ENCODE measurements around the gene B3GALNT2. TPM values are rescaled to one million over a fixed set of nuclear protein-coding genes. Genes with fewer than 3 reads are reported as not detected.

The B3GALNT2 gene
- total and polyA plus RNA-seq, 5 donors from 2014 or later = 1.5 to 6.6 (median 4.8) TPM

- Histone ChIP-seq H3K27me3 (ENCODE audit: control insufficient read depth, insufficient read depth, low read length) (no peaks in the 10 kb centered on the region), H3K9me3 (ENCODE audit: control insufficient read depth in 2 of 2, low read length in 2 of 2) (no peaks in the 10 kb centered on the region), H3K27ac (ENCODE audit: insufficient read depth, low read length, poor library complexity, severe bottlenecking) (no peak overlapping the region), H3K36me3 (ENCODE audit: control insufficient read depth, insufficient read depth, low read length) (no peaks in the 10 kb centered on the region), H3K4me1 (ENCODE audit: control insufficient read depth, insufficient read depth, low read length, poor library complexity, severe bottlenecking) (no peaks in the 10 kb centered on the region), H3K4me3 (ENCODE audit: low read depth, low read length) (no peak overlapping the region)
- ATAC-seq (ENCODE audit: low read depth in 2 of 2) = no peak
- Mint-ChIP-seq H3K4me3 (no peak overlapping the region), H3K4me1 (no peaks in the 10 kb centered on the region), H3K27ac (no peak overlapping the region), H3K36me3 (no peaks in the 10 kb centered on the region), H3K9me3 (peaks cover 0 to 1% (median 0%) of the 10 kb centered on the region in 7 donors), H3K27me3 (peaks cover 5% of the 10 kb centered on the region)
- no peak for DNase-seq
Observed at GRCh38 chr1:235533476-235534168, 29.4 kb upstream of the B3GALNT2 start.

- Histone ChIP-seq H3K27ac (ENCODE audit: insufficient read depth, low read length, poor library complexity, severe bottlenecking) (no peak overlapping the region), H3K27me3 (ENCODE audit: control insufficient read depth, insufficient read depth, low read length) (no peaks in the 10 kb centered on the region), H3K4me3 (ENCODE audit: low read depth, low read length) (no peak overlapping the region), H3K36me3 (ENCODE audit: control insufficient read depth, insufficient read depth, low read length) (no peaks in the 10 kb centered on the region), H3K4me1 (ENCODE audit: control insufficient read depth, insufficient read depth, low read length, poor library complexity, severe bottlenecking) (no peaks in the 10 kb centered on the region), H3K9me3 (ENCODE audit: control insufficient read depth in 2 of 2, low read length in 2 of 2) (no peaks in the 10 kb centered on the region)
- peaks cover 5% of the 10 kb centered on the region for H3K27me3 Mint-ChIP-seq
- H3K4me1 Mint-ChIP-seq = no peaks in the 10 kb centered on the region
- DNase-seq (no peak), ATAC-seq (ENCODE audit: low read depth in 2 of 2) (no peak)
- peaks cover 0 to 1% (median 0%) of the 10 kb centered on the region in 7 donors for H3K9me3 Mint-ChIP-seq
- H3K36me3 Mint-ChIP-seq = no peaks in the 10 kb centered on the region
- H3K4me3 Mint-ChIP-seq = no peak overlapping the region
- H3K27ac Mint-ChIP-seq = no peak overlapping the region
Observed at GRCh38 chr1:235532360-235532759, 28.1 kb upstream of the B3GALNT2 start.

GRCh38 chr1:235527196-235527814 lies 23.1 kb upstream of the B3GALNT2 start:
- Histone ChIP-seq H3K27ac (ENCODE audit: insufficient read depth, low read length, poor library complexity, severe bottlenecking) (no peak overlapping the region), H3K4me1 (ENCODE audit: control insufficient read depth, insufficient read depth, low read length, poor library complexity, severe bottlenecking) (no peaks in the 10 kb centered on the region), H3K36me3 (ENCODE audit: control insufficient read depth, insufficient read depth, low read length) (no peaks in the 10 kb centered on the region), H3K4me3 (ENCODE audit: low read depth, low read length) (no peak overlapping the region), H3K27me3 (ENCODE audit: control insufficient read depth, insufficient read depth, low read length) (no peaks in the 10 kb centered on the region), H3K9me3 (ENCODE audit: control insufficient read depth in 2 of 2, low read length in 2 of 2) (no peaks in the 10 kb centered on the region)
- Mint-ChIP-seq H3K4me3 (no peak overlapping the region), H3K27me3 (peaks cover 5% of the 10 kb centered on the region), H3K4me1 (no peaks in the 10 kb centered on the region), H3K36me3 (no peaks in the 10 kb centered on the region), H3K27ac (no peak overlapping the region), H3K9me3 (peaks cover 0 to 2% (median 0%) of the 10 kb centered on the region in 7 donors)
- ATAC-seq (ENCODE audit: low read depth in 2 of 2) (no peak), DNase-seq (no peak)

- H3K9me3 Mint-ChIP-seq = peaks cover 0 to 2% (median 0%) of the 10 kb centered on the region in 7 donors
- DNase-seq = no peak
- peaks cover 2% of the 10 kb centered on the region for H3K27me3 ChIP-seq (ENCODE audit: control insufficient read depth, insufficient read depth, low read length)
- H3K4me3 Mint-ChIP-seq = no peak overlapping the region
- H3K27ac ChIP-seq (ENCODE audit: insufficient read depth, low read length, poor library complexity, severe bottlenecking) = no peak overlapping the region
- no peaks in the 10 kb centered on the region for H3K4me1 Mint-ChIP-seq
- no peaks in the 10 kb centered on the region for H3K36me3 ChIP-seq (ENCODE audit: control insufficient read depth, insufficient read depth, low read length)
- no peak overlapping the region for H3K27ac Mint-ChIP-seq
- no peaks in the 10 kb centered on the region for H3K36me3 Mint-ChIP-seq
- no peaks in the 10 kb centered on the region for H3K4me1 ChIP-seq (ENCODE audit: control insufficient read depth, insufficient read depth, low read length, poor library complexity, severe bottlenecking)
- H3K27me3 Mint-ChIP-seq = peaks cover 10% of the 10 kb centered on the region
- H3K4me3 ChIP-seq (ENCODE audit: low read depth, low read length) = no peak overlapping the region
- no peaks in the 10 kb centered on the region for H3K9me3 ChIP-seq (ENCODE audit: control insufficient read depth in 2 of 2, low read length in 2 of 2)
- ATAC-seq (ENCODE audit: low read depth in 2 of 2) = no peak
Observed at GRCh38 chr1:235525314-235525713, 21.1 kb upstream of the B3GALNT2 start.

GRCh38 chr1:235516862-235517446 lies 12.7 kb upstream of the B3GALNT2 start:
- DNase-seq = no peak
- ATAC-seq (ENCODE audit: low read depth in 2 of 2) = no peak
- Mint-ChIP-seq H3K27me3 (peaks cover 23% of the 10 kb centered on the region), H3K9me3 (no peaks in the 10 kb centered on the region), H3K4me3 (no peak overlapping the region), H3K36me3 (no peaks in the 10 kb centered on the region), H3K27ac (no peak overlapping the region), H3K4me1 (no peaks in the 10 kb centered on the region)
- Histone ChIP-seq H3K4me3 (ENCODE audit: low read depth, low read length) (no peak overlapping the region), H3K4me1 (ENCODE audit: control insufficient read depth, insufficient read depth, low read length, poor library complexity, severe bottlenecking) (no peaks in the 10 kb centered on the region), H3K9me3 (ENCODE audit: control insufficient read depth in 2 of 2, low read length in 2 of 2) (no peaks in the 10 kb centered on the region), H3K27me3 (ENCODE audit: control insufficient read depth, insufficient read depth, low read length) (peaks cover 2% of the 10 kb centered on the region), H3K27ac (ENCODE audit: insufficient read depth, low read length, poor library complexity, severe bottlenecking) (no peak overlapping the region), H3K36me3 (ENCODE audit: control insufficient read depth, insufficient read depth, low read length) (no peaks in the 10 kb centered on the region)

- H3K9me3 ChIP-seq (ENCODE audit: control insufficient read depth in 2 of 2, low read length in 2 of 2) = no peaks in the 10 kb centered on the region
- no peaks in the 10 kb centered on the region for H3K36me3 Mint-ChIP-seq
- H3K4me3 ChIP-seq (ENCODE audit: low read depth, low read length) = no peak overlapping the region
- H3K27ac Mint-ChIP-seq = no peak overlapping the region
- no peak overlapping the region for H3K4me3 Mint-ChIP-seq
- no peaks in the 10 kb centered on the region for H3K27me3 ChIP-seq (ENCODE audit: control insufficient read depth, insufficient read depth, low read length)
- no peak for DNase-seq
- H3K36me3 ChIP-seq (ENCODE audit: control insufficient read depth, insufficient read depth, low read length) = no peaks in the 10 kb centered on the region
- H3K27ac ChIP-seq (ENCODE audit: insufficient read depth, low read length, poor library complexity, severe bottlenecking) = no peak overlapping the region
- H3K4me1 ChIP-seq (ENCODE audit: control insufficient read depth, insufficient read depth, low read length, poor library complexity, severe bottlenecking) = no peaks in the 10 kb centered on the region
- no peak for ATAC-seq (ENCODE audit: low read depth in 2 of 2)
- H3K9me3 Mint-ChIP-seq = no peaks in the 10 kb centered on the region
- peaks cover 21% of the 10 kb centered on the region for H3K27me3 Mint-ChIP-seq
- H3K4me1 Mint-ChIP-seq = no peaks in the 10 kb centered on the region
Observed at GRCh38 chr1:235515844-235516512, 11.7 kb upstream of the B3GALNT2 start.

- DNase-seq = peak; percentile 21 to 73 (median 56)
- Histone ChIP-seq H3K27ac (ENCODE audit: insufficient read depth, low read length, poor library complexity, severe bottlenecking) (no peak overlapping the region), H3K36me3 (ENCODE audit: control insufficient read depth, insufficient read depth, low read length) (no peaks in the 10 kb centered on the region), H3K4me3 (ENCODE audit: low read depth, low read length) (no peak overlapping the region), H3K27me3 (ENCODE audit: control insufficient read depth, insufficient read depth, low read length) (peaks cover 4% of the 10 kb centered on the region), H3K4me1 (ENCODE audit: control insufficient read depth, insufficient read depth, low read length, poor library complexity, severe bottlenecking) (no peaks in the 10 kb centered on the region), H3K9me3 (ENCODE audit: control insufficient read depth in 2 of 2, low read length in 2 of 2) (no peaks in the 10 kb centered on the region)
- H3K27me3 Mint-ChIP-seq = peaks cover 27% of the 10 kb centered on the region
- no peaks in the 10 kb centered on the region for H3K4me1 Mint-ChIP-seq
- H3K4me3 Mint-ChIP-seq = no peak overlapping the region
- H3K27ac Mint-ChIP-seq = no peak overlapping the region
- no peaks in the 10 kb centered on the region for H3K36me3 Mint-ChIP-seq
- ATAC-seq (ENCODE audit: low read depth in 2 of 2) = peak in 1 of 2 donors; percentile 52
- no peaks in the 10 kb centered on the region for H3K9me3 Mint-ChIP-seq
Observed at GRCh38 chr1:235513495-235514366, 9.5 kb upstream of the B3GALNT2 start.

Measured in CD4-positive, CD25-positive, alpha-beta regulatory T cell (primary cell).